Loucy (cell line): Measurements from ENCODE around the gene AVPI1.

Source experiments
- H2AFZ ChIP-seq: fragments of 200-600 bp; sonication (generic); 2 replicates; pipeline ENCODE4 v1.6.0; 2016; ENCODE audit warnings: antibody characterized with exemption, mild to moderate bottlenecking, low read length, moderate library complexity
- H3F3A ChIP-seq: fragments of 200-600 bp; 2 replicates; pipeline ENCODE4 v1.6.0; 2016; ENCODE audit warnings: antibody characterized with exemption, low read depth, mild to moderate bottlenecking
- H3K27me3 ChIP-seq: fragments of 200-600 bp; sonication (generic); 2 replicates; pipeline ENCODE4 v1.6.1; 2014; ENCODE audit warnings: low read length, mild to moderate bottlenecking; ENCODE audit not compliant: insufficient read depth, poor library complexity, severe bottlenecking
- H3K36me3 ChIP-seq: fragments of 200-600 bp; sonication (generic); 2 replicates; pipeline ENCODE4 v1.6.1; 2016; ENCODE audit warnings: low read length; ENCODE audit not compliant: insufficient read depth
- H3K4me1 ChIP-seq: fragments of 200-600 bp; sonication (generic); 2 replicates; pipeline ENCODE4 v1.5.1; 2014; ENCODE audit warnings: low read length, mild to moderate bottlenecking; ENCODE audit not compliant: insufficient read depth, poor library complexity, severe bottlenecking
- H3K4me2 ChIP-seq: fragments of 200-600 bp; sonication (generic); 2 replicates; pipeline ENCODE4 v1.6.0; 2014; ENCODE audit warnings: antibody characterized with exemption, low read length, low read depth, mild to moderate bottlenecking; ENCODE audit not compliant: poor library complexity, severe bottlenecking
- H3K4me3 ChIP-seq: fragments of 200-600 bp; sonication (generic); 2 replicates; pipeline ENCODE4 v1.5.1; 2014; ENCODE audit warnings: low read length, mild to moderate bottlenecking, mixed read lengths; ENCODE audit not compliant: poor library complexity, severe bottlenecking
- H3K79me2 ChIP-seq: fragments of 200-600 bp; sonication (generic); 2 replicates; pipeline ENCODE4 v1.6.1; 2014; ENCODE audit warnings: low read length; ENCODE audit not compliant: insufficient read depth
- H3K9ac ChIP-seq: fragments of 200-600 bp; sonication (generic); 2 replicates; pipeline ENCODE4 v1.6.0; 2014; ENCODE audit warnings: mild to moderate bottlenecking, low read depth, low read length, moderate library complexity; ENCODE audit not compliant: poor library complexity, severe bottlenecking
- H3K9me2 ChIP-seq: fragments of 200-600 bp; sonication (generic); replicated peaks from 2 replicates; pipeline ENCODE4 v1.6.1; 2016; ENCODE audit warnings: low read depth, low read length, mixed read lengths
- H3K9me3 ChIP-seq: fragments of 200-600 bp; sonication (generic); 2 replicates; pipeline ENCODE4 v1.6.1; 2014; ENCODE audit warnings: mild to moderate bottlenecking, antibody characterized with exemption, low read length, low read depth; ENCODE audit not compliant: insufficient read depth
- H4K20me1 ChIP-seq: fragments of 200-600 bp; sonication (generic); 2 replicates; pipeline ENCODE4 v1.6.0; 2014; ENCODE audit warnings: antibody characterized with exemption, low read length, mild to moderate bottlenecking; ENCODE audit not compliant: insufficient read depth, poor library complexity, severe bottlenecking
- CTCF ChIP-seq: fragments of 200-600 bp; sonication (generic); conservative IDR thresholded peaks from 2 replicates; pipeline ENCODE4 v1.5.1; 2014; ENCODE audit warnings: mild to moderate bottlenecking, antibody characterized with exemption, low read length
- EZH2phosphoT487 ChIP-seq: fragments of 200-600 bp; IDR thresholded peaks from 2 replicates; pipeline ENCODE4 v1.6.1; 2018; ENCODE audit warnings: antibody characterized with exemption, mild to moderate bottlenecking, moderate library complexity, borderline replicate concordance

Gene AVPI1

GRCh38 chr10:97683556-97684367 lies 3.3 kb downstream of the AVPI1 start:
- Histone ChIP-seq H3K4me3 (peak overlapping the region; percentile 34), H3K9ac (peak overlapping the region; percentile 14), H3K4me1 (peaks cover 24% of the 10 kb centered on the region), H3K36me3 (no peaks in the 10 kb centered on the region), H3K79me2 (no peaks in the 10 kb centered on the region), H4K20me1 (no peaks in the 10 kb centered on the region), H3K4me2 (peak overlapping the region; percentile 84), H2AFZ (no peak overlapping the region), H3K9me2 (no peaks in the 10 kb centered on the region), H3K27me3 (no peaks in the 10 kb centered on the region), H3F3A (no peaks in the 10 kb centered on the region), H3K9me3 (no peaks in the 10 kb centered on the region)
- no peak for TF ChIP-seq CTCF
- no peak for TF ChIP-seq EZH2phosphoT487

- Histone ChIP-seq H4K20me1 (no peaks in the 10 kb centered on the region), H3K9ac (no peak overlapping the region), H3K9me3 (no peaks in the 10 kb centered on the region), H3K4me1 (peaks cover 13% of the 10 kb centered on the region), H3F3A (no peaks in the 10 kb centered on the region), H3K4me3 (no peak overlapping the region), H3K36me3 (peaks cover 6% of the 10 kb centered on the region; the same call in 1 of the 2 replicates), H3K79me2 (no peaks in the 10 kb centered on the region), H2AFZ (no peak overlapping the region), H3K4me2 (no peak overlapping the region), H3K27me3 (no peaks in the 10 kb centered on the region), H3K9me2 (no peaks in the 10 kb centered on the region)
- TF ChIP-seq CTCF: no peak
- no peak for TF ChIP-seq EZH2phosphoT487
Measured at GRCh38 chr10:97682042-97682441, 5.0 kb downstream of the AVPI1 start.

GRCh38 chr10:97679594-97679993 lies 7.4 kb downstream of the AVPI1 start:
- Histone ChIP-seq H2AFZ (no peak overlapping the region), H3K4me3 (no peak overlapping the region), H3K79me2 (no peaks in the 10 kb centered on the region), H3K4me2 (no peak overlapping the region), H3F3A (no peaks in the 10 kb centered on the region), H4K20me1 (no peaks in the 10 kb centered on the region), H3K27me3 (no peaks in the 10 kb centered on the region), H3K9me2 (no peaks in the 10 kb centered on the region), H3K9ac (no peak overlapping the region), H3K9me3 (no peaks in the 10 kb centered on the region), H3K4me1 (peaks cover 9% of the 10 kb centered on the region), H3K36me3 (peaks cover 25% of the 10 kb centered on the region; the same call in 1 of the 2 replicates)
- no peak for TF ChIP-seq CTCF
- TF ChIP-seq EZH2phosphoT487: no peak
